ENCODE measurements around the gene MEDAG.

Gene MEDAG

DNA sequence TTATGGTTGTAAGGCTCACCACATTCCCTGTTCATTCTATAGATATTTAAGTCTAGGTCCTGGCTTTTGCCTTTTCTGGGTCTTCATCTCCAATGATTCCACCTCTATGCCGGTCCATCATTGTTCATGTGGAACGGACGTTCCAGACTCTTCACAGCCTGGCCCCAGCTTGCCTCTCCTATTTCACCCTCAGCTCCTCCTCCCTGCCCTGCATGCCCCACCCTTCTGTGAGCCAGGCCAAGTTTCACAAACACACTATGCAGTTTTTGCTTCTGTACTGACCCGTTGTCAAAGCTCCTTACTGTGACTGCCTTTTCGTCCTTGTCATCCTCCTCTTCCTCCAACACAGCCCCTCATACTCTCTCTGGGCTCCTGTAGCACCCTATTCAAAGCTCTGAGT is 57.7 kb downstream of the MEDAG start:
- H3K4me2 ChIP-seq, result no peak overlapping the region
- H3K9ac ChIP-seq, result no peak overlapping the region
- H3K4me1 ChIP-seq (ENCODE audit: low read depth, poor library complexity, severe bottlenecking), result no peaks in the 10 kb centered on the region
- H3K79me2 ChIP-seq (ENCODE audit: insufficient read depth, low read depth), result no peaks in the 10 kb centered on the region
- TF ChIP-seq, protein P1, sequence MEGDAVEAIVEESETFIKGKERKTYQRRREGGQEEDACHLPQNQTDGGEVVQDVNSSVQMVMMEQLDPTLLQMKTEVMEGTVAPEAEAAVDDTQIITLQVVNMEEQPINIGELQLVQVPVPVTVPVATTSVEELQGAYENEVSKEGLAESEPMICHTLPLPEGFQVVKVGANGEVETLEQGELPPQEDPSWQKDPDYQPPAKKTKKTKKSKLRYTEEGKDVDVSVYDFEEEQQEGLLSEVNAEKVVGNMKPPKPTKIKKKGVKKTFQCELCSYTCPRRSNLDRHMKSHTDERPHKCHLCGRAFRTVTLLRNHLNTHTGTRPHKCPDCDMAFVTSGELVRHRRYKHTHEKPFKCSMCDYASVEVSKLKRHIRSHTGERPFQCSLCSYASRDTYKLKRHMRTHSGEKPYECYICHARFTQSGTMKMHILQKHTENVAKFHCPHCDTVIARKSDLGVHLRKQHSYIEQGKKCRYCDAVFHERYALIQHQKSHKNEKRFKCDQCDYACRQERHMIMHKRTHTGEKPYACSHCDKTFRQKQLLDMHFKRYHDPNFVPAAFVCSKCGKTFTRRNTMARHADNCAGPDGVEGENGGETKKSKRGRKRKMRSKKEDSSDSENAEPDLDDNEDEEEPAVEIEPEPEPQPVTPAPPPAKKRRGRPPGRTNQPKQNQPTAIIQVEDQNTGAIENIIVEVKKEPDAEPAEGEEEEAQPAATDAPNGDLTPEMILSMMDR (conservative IDR thresholded peaks at IDR 0.05; ENCODE audit: low read depth, low read length), result no peak
- no peaks in the 10 kb centered on the region for H4K20me1 ChIP-seq (ENCODE audit: insufficient read depth)
- no peaks in the 10 kb centered on the region for H3K27me3 ChIP-seq (ENCODE audit: insufficient read depth, low read depth)
- H3K4me3 ChIP-seq (IDR thresholded peaks at IDR 0.05; ENCODE audit: insufficient read depth, low read depth, low read length), result no peak overlapping the region
- no peak overlapping the region for H2AFZ ChIP-seq (ENCODE audit: low read depth)
- H3K36me3 ChIP-seq (ENCODE audit: insufficient read depth), result no peaks in the 10 kb centered on the region
- H3K27ac ChIP-seq, result no peak overlapping the region

DNA sequence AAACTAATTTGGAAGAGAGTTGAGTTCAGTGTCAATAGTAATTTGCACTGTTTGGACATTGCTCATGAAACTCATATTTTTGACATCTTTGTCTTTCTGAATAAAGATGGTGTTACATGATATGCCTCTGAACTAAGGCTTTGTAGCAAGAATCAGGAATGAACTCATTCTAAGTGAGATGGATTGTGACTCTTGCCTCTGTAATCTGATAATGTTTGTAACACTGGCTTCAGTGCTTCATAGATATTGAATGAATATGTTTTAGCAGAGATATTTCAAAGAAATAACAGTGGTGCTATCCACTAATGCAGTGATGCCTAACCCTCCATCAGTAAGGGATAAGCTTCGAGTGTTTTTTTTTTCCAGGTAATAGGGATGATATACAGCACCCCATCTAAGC is 59.3 kb downstream of the MEDAG start:
- H3K4me3 ChIP-seq (IDR thresholded peaks at IDR 0.05; ENCODE audit: insufficient read depth, low read depth, low read length), result no peak overlapping the region
- TF ChIP-seq, protein P1 (conservative IDR thresholded peaks at IDR 0.05; ENCODE audit: low read depth, low read length), result no peak
- H3K4me2 ChIP-seq, result no peak overlapping the region
- no peaks in the 10 kb centered on the region for H3K36me3 ChIP-seq (ENCODE audit: insufficient read depth)
- H4K20me1 ChIP-seq (ENCODE audit: insufficient read depth), result no peaks in the 10 kb centered on the region
- no peak overlapping the region for H2AFZ ChIP-seq (ENCODE audit: low read depth)
- no peak overlapping the region for H3K27ac ChIP-seq
- no peaks in the 10 kb centered on the region for H3K27me3 ChIP-seq (ENCODE audit: insufficient read depth, low read depth)
- H3K79me2 ChIP-seq (ENCODE audit: insufficient read depth, low read depth), result no peaks in the 10 kb centered on the region
- H3K9ac ChIP-seq, result no peak overlapping the region
- no peaks in the 10 kb centered on the region for H3K4me1 ChIP-seq (ENCODE audit: low read depth, poor library complexity, severe bottlenecking)

DNA sequence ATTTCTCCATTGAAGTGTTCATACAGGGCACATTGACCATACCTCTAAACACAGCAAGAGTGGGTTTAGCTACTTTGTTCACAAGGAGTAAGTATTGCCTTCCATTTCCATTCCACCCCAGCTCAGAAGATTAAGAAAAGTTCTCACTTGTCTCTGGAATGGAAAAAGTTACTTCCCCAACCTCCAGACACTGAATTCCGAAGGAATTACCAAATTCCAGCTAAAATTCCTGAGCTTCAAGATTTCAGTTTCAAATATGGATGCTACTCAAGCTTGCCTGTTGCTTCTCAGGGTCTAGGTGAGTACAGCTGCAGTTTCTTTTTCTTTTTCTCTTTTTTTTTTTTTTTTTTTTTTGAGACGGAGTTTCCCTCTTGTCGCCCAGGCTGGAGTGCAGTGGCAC is 60.0 kb downstream of the MEDAG start:
- Histone ChIP-seq H3K27ac (no peak overlapping the region), H3K4me3 (IDR thresholded peaks at IDR 0.05; ENCODE audit: insufficient read depth, low read depth, low read length) (no peak overlapping the region), H3K4me1 (ENCODE audit: low read depth, poor library complexity, severe bottlenecking) (no peaks in the 10 kb centered on the region), H4K20me1 (ENCODE audit: insufficient read depth) (no peaks in the 10 kb centered on the region), H2AFZ (ENCODE audit: low read depth) (no peak overlapping the region), H3K36me3 (ENCODE audit: insufficient read depth) (no peaks in the 10 kb centered on the region), H3K9ac (no peak overlapping the region), H3K27me3 (ENCODE audit: insufficient read depth, low read depth) (no peaks in the 10 kb centered on the region), H3K4me2 (no peak overlapping the region), H3K79me2 (ENCODE audit: insufficient read depth, low read depth) (no peaks in the 10 kb centered on the region)
- TF ChIP-seq, protein P1 (conservative IDR thresholded peaks at IDR 0.05; ENCODE audit: low read depth, low read length), result no peak

DNA sequence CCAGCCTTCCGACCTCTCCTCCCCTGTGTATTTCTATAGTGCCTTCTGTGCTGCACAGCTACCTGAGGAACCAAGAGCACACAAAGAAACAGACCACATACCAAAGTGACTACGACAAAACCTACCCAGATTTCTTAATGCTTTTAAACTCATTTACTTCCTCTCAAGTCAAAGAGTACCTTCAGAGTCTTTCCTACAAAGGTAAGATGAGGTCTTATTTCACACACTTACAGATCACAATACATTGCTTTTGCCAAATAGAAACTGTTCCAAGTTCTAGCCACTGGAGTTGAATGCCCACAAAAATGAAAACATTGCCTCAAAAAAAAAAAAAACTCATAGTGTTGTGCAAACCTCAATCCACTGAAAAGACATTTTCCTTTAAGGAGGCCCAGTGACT is 62.8 kb downstream of the MEDAG start:
- no peaks in the 10 kb centered on the region for H3K36me3 ChIP-seq (ENCODE audit: insufficient read depth)
- H3K9ac ChIP-seq, result no peak overlapping the region
- no peak overlapping the region for H3K4me2 ChIP-seq
- H3K4me3 ChIP-seq (IDR thresholded peaks at IDR 0.05; ENCODE audit: insufficient read depth, low read depth, low read length), result no peak overlapping the region
- H3K4me1 ChIP-seq (ENCODE audit: low read depth, poor library complexity, severe bottlenecking), result no peaks in the 10 kb centered on the region
- H3K27me3 ChIP-seq (ENCODE audit: insufficient read depth, low read depth), result no peaks in the 10 kb centered on the region
- no peaks in the 10 kb centered on the region for H3K79me2 ChIP-seq (ENCODE audit: insufficient read depth, low read depth)
- no peak overlapping the region for H3K27ac ChIP-seq
- TF ChIP-seq, protein P1 (conservative IDR thresholded peaks at IDR 0.05; ENCODE audit: low read depth, low read length), result no peak
- H4K20me1 ChIP-seq (ENCODE audit: insufficient read depth), result no peaks in the 10 kb centered on the region
- H2AFZ ChIP-seq (ENCODE audit: low read depth), result no peak overlapping the region

DNA sequence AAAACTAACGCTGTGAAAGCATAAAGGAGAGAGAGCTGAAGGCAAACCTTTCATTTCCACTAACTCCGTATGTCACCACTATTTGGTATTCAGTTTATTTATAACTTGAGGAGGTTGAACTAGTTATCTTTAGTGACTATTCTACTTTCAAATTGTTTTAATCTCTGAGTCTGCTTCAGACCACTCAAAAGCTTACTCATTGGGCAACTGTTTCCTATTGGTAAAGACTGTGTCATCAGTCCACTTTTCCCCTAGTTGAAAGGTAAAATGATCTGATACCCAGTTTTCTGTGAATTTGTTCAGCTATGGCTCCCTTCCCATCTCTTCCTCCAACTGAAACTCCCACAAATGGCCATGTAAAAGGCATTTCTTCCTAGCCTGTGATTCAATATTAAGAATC is 65.5 kb downstream of the MEDAG start:
- Histone ChIP-seq H3K9ac (no peak overlapping the region), H3K4me2 (no peak overlapping the region), H3K36me3 (ENCODE audit: insufficient read depth) (no peaks in the 10 kb centered on the region), H3K4me3 (IDR thresholded peaks at IDR 0.05; ENCODE audit: insufficient read depth, low read depth, low read length) (no peak overlapping the region), H3K79me2 (ENCODE audit: insufficient read depth, low read depth) (no peaks in the 10 kb centered on the region), H4K20me1 (ENCODE audit: insufficient read depth) (no peaks in the 10 kb centered on the region), H2AFZ (ENCODE audit: low read depth) (no peak overlapping the region), H3K4me1 (ENCODE audit: low read depth, poor library complexity, severe bottlenecking) (no peaks in the 10 kb centered on the region), H3K27me3 (ENCODE audit: insufficient read depth, low read depth) (no peaks in the 10 kb centered on the region), H3K27ac (no peak overlapping the region)
- TF ChIP-seq, protein P1 (conservative IDR thresholded peaks at IDR 0.05; ENCODE audit: low read depth, low read length), result no peak
